LNCaP clone FGC (cell line): ENCODE results near the gene SIM2.
A peak's percentile ranks its signal among the peaks of the same experiment; 100 is the strongest.

ENCODE experiments used
- DNase-seq: peaks from one replicate; pipeline ENCODE4 v3.0.0-alpha.2; 2011; ENCODE audit warnings: low read depth
- H3K4me3 ChIP-seq: 2 replicates; pipeline ENCODE4 v1.5.1; 2011; ENCODE audit warnings: mild to moderate bottlenecking, low read depth, low read length, control low read depth
- CTCF ChIP-seq: IDR thresholded peaks from 2 replicates; pipeline ENCODE4 v1.5.1; 2012; ENCODE audit warnings: mild to moderate bottlenecking; ENCODE audit not compliant: control insufficient read depth, insufficient read depth; ENCODE audit errors: extremely low read depth

The SIM2 gene

GRCh38 chr21:36785615-36786014 is 86.7 kb downstream of the SIM2 start:
- H3K4me3 ChIP-seq = no peak overlapping the region
- DNase-seq = no peak
- no peak for TF ChIP-seq CTCF

DNA sequence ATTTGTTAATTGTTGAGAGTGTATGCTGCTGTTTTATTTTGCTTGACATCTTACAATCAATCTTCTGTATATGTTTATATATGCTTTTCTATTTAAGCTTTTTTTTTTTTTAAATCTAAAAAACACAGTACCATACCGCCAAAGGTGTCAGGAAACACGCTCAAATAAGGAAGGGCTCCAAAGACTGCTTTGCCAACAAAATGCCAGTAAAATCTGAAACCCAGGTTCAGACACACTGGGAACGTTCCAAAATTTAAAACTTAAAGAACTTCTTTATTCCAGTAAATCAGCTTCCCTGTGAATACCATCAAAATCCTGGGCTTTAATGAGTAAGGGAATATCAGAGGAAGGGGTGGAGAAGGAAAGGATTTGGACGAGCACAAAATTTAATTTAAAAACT is 87.3 kb downstream of the SIM2 start:
- DNase-seq = no peak
- H3K4me3 ChIP-seq = no peak overlapping the region
- TF ChIP-seq CTCF = no peak

DNA sequence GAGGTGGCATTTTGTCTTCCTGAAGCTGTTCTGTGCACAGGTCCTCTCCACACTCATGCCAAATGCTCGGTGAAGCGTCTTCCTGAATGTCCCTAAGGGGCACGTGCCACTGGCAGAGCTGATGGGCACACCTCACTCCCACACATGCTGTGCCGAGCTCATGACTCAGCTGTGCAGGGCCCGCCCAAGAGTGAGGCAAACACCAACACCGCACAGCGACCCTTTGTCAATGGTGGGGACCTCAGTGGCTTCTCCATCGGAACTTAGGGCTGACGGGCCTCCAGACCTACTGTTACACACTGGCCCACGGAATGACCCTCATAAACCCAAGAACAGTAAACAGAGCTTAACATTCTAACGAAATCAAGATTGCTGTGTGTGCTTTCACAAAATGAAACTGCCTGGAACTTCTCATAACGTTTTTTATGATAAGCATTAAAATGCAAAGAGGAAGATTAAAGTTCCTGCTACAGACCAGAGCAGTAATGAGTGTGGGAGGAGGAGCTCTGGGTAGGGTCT is 89.3 kb downstream of the SIM2 start:
- peak overlapping the region; percentile 29 for H3K4me3 ChIP-seq
- DNase-seq = peak; percentile 82
- no peak for TF ChIP-seq CTCF

GRCh38 chr21:36790616-36791015 is 91.7 kb downstream of the SIM2 start:
- DNase-seq = peak; percentile 76
- TF ChIP-seq CTCF = no peak

GRCh38 chr21:36791180-36791579 is 92.3 kb downstream of the SIM2 start:
- no peak overlapping the region for H3K4me3 ChIP-seq
- TF ChIP-seq CTCF = no peak
- DNase-seq = no peak

More at GRCh38 chr21:36790616-36791015, 91.7 kb downstream of the SIM2 start:
- no peak overlapping the region for H3K4me3 ChIP-seq

- no peak for DNase-seq
- no peak for TF ChIP-seq CTCF
- no peak overlapping the region for H3K4me3 ChIP-seq
These were observed 93.0 kb downstream of the SIM2 start for GRCh38 chr21:36791695-36792470.
